ENCODE measurements around the gene VCP.

Gene VCP

GRCh38 chr9:35112257-35113020 is 40.0 kb upstream of the VCP start:
- H3K4me2 ChIP-seq (ENCODE audit: low read length): no peak overlapping the region
- H3K79me2 ChIP-seq (ENCODE audit: insufficient read depth, low read length): no peaks in the 10 kb centered on the region
- H4K20me1 ChIP-seq (ENCODE audit: insufficient read depth, low read length): no peaks in the 10 kb centered on the region
- H2AFZ ChIP-seq (ENCODE audit: low read length): no peak overlapping the region
- no peaks in the 10 kb centered on the region for H3F3A ChIP-seq (ENCODE audit: insufficient read depth, low read length)
- TF ChIP-seq EZH2 (IDR thresholded peaks at IDR 0.05; ENCODE audit: borderline replicate concordance, low read length): no peak
- TF ChIP-seq CTCF (IDR thresholded peaks at IDR 0.05; ENCODE audit: low read length): no peak
- H3K27ac ChIP-seq (ENCODE audit: low read depth, low read length, poor library complexity, severe bottlenecking): no peak overlapping the region
- H3K36me3 ChIP-seq (ENCODE audit: insufficient read depth, low read length): no peaks in the 10 kb centered on the region; the same call in 1 of the 2 replicates
- no peak overlapping the region for H3K9ac ChIP-seq (ENCODE audit: low read length)
- H3K9me3 ChIP-seq (ENCODE audit: low read length): no peaks in the 10 kb centered on the region
- peaks cover 36% of the 10 kb centered on the region for H3K4me1 ChIP-seq (ENCODE audit: insufficient read depth, low read length, severe bottlenecking)
- no peak overlapping the region for H3K4me3 ChIP-seq (ENCODE audit: low read depth, low read length, poor library complexity, severe bottlenecking)
- H3K27me3 ChIP-seq (ENCODE audit: insufficient read depth, low read length): no peaks in the 10 kb centered on the region
- H3K9me2 ChIP-seq (ENCODE audit: low read depth, low read length): no peaks in the 10 kb centered on the region

GRCh38 chr9:35111001-35111933 is 38.8 kb upstream of the VCP start:
- H3K27ac ChIP-seq (ENCODE audit: low read depth, low read length, poor library complexity, severe bottlenecking): no peak overlapping the region
- H3K27me3 ChIP-seq (ENCODE audit: insufficient read depth, low read length): no peaks in the 10 kb centered on the region
- no peak overlapping the region for H2AFZ ChIP-seq (ENCODE audit: low read length)
- no peaks in the 10 kb centered on the region; the same call in 1 of the 2 replicates for H3K36me3 ChIP-seq (ENCODE audit: insufficient read depth, low read length)
- no peak for TF ChIP-seq CTCF (IDR thresholded peaks at IDR 0.05; ENCODE audit: low read length)
- TF ChIP-seq EZH2 (IDR thresholded peaks at IDR 0.05; ENCODE audit: borderline replicate concordance, low read length): no peak
- peak overlapping the region; percentile 62 for H3K4me3 ChIP-seq (ENCODE audit: low read depth, low read length, poor library complexity, severe bottlenecking)
- no peaks in the 10 kb centered on the region for H3F3A ChIP-seq (ENCODE audit: insufficient read depth, low read length)
- H3K9me3 ChIP-seq (ENCODE audit: low read length): no peaks in the 10 kb centered on the region
- H3K9ac ChIP-seq (ENCODE audit: low read length): peak overlapping the region; percentile 56
- no peaks in the 10 kb centered on the region for H3K79me2 ChIP-seq (ENCODE audit: insufficient read depth, low read length)
- H4K20me1 ChIP-seq (ENCODE audit: insufficient read depth, low read length): no peaks in the 10 kb centered on the region
- H3K4me1 ChIP-seq (ENCODE audit: insufficient read depth, low read length, severe bottlenecking): peaks cover 31% of the 10 kb centered on the region
- H3K9me2 ChIP-seq (ENCODE audit: low read depth, low read length): no peaks in the 10 kb centered on the region
- H3K4me2 ChIP-seq (ENCODE audit: low read length): peak overlapping the region; percentile 77

GRCh38 chr9:35110327-35110761 is 37.9 kb upstream of the VCP start:
- TF ChIP-seq EZH2 (IDR thresholded peaks at IDR 0.05; ENCODE audit: borderline replicate concordance, low read length) (no peak), CTCF (IDR thresholded peaks at IDR 0.05; ENCODE audit: low read length) (no peak)
- Histone ChIP-seq H3K9me2 (ENCODE audit: low read depth, low read length) (no peaks in the 10 kb centered on the region), H3K4me2 (ENCODE audit: low read length) (no peak overlapping the region), H3K4me3 (ENCODE audit: low read depth, low read length, poor library complexity, severe bottlenecking) (no peak overlapping the region), H3K27ac (ENCODE audit: low read depth, low read length, poor library complexity, severe bottlenecking) (no peak overlapping the region), H3K4me1 (ENCODE audit: insufficient read depth, low read length, severe bottlenecking) (peaks cover 29% of the 10 kb centered on the region), H4K20me1 (ENCODE audit: insufficient read depth, low read length) (no peaks in the 10 kb centered on the region), H3K9ac (ENCODE audit: low read length) (no peak overlapping the region), H3K79me2 (ENCODE audit: insufficient read depth, low read length) (no peaks in the 10 kb centered on the region), H3F3A (ENCODE audit: insufficient read depth, low read length) (no peaks in the 10 kb centered on the region), H2AFZ (ENCODE audit: low read length) (no peak overlapping the region), H3K27me3 (ENCODE audit: insufficient read depth, low read length) (no peaks in the 10 kb centered on the region), H3K9me3 (ENCODE audit: low read length) (no peaks in the 10 kb centered on the region), H3K36me3 (ENCODE audit: insufficient read depth, low read length) (no peaks in the 10 kb centered on the region; the same call in 1 of the 2 replicates)
